Measurements from ENCODE around the gene COL24A1.

DNA sequence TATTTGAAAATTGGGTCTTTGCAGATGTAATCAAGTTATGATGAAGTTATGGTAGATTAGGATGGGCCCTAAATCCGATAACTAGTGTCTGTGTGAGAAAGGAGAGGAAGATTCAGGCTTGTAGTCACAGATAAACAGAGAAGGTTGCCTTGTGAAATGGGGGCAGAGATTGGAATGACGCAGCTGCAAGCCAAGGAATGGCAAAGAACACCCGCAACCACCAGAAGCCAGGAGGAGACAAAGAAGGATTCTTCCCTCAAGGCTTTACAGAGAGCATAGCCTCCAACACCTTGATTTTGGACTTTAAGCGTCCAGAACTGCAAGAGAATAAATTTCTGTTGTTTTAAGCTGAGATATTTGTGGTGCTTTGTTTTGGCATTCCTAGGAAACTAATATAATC lies 35.4 kb upstream of the COL24A1 start:
- TF ChIP-seq EZH2 (IDR thresholded peaks at IDR 0.05; ENCODE audit: low read length, unreplicated experiment) (no peak), EZH2phosphoT487 (IDR thresholded peaks at IDR 0.05; ENCODE audit: borderline replicate concordance, low read length) (no peak)
